Keratinocyte (primary cell): ENCODE measurements around the gene TENM4. TPM values are rescaled to one million over a fixed set of nuclear protein-coding genes. Genes with fewer than 3 reads are reported as not detected.

ENCODE experiments used
- DNase-seq: peaks from one replicate; pipeline ENCODE4 v3.0.0-alpha.2; 2011; ENCODE audit warnings: low read depth, missing footprints, low spot score
- FAIRE-seq: peaks from 2 replicates; lab custom pipeline; 2011; peaks lifted over from hg19 to GRCh38; lab: Jason Lieb, UNC
- H2AFZ ChIP-seq: 2 replicates; pipeline ENCODE4 v1.6.0; 2012; ENCODE audit warnings: low read length, control low read depth, inconsistent platforms; ENCODE audit not compliant: control insufficient read depth
- H3K27ac ChIP-seq: 2 replicates; pipeline ENCODE4 v1.5.1; 2011; ENCODE audit warnings: low read length; ENCODE audit not compliant: control insufficient read depth, insufficient read depth
- H3K27me3 ChIP-seq: 3 replicates; pipeline ENCODE4 v1.6.0; 2011; ENCODE audit warnings: low read length; ENCODE audit not compliant: control insufficient read depth, insufficient read depth; ENCODE audit errors: extremely low read depth
- H3K36me3 ChIP-seq, 2 experiments: 2 replicates in 1 of 2; 3 replicates in 1 of 2; pipeline ENCODE4 v1.5.1; 2011; ENCODE audit warnings: low read length in 2 of 2, mild to moderate bottlenecking in 1 of 2; ENCODE audit not compliant: control insufficient read depth in 2 of 2, insufficient read depth in 2 of 2; ENCODE audit errors: extremely low read depth in 1 of 2
- H3K4me1 ChIP-seq: 3 replicates; pipeline ENCODE4 v1.5.1; 2011; ENCODE audit warnings: low read length; ENCODE audit not compliant: control insufficient read depth, insufficient read depth; ENCODE audit errors: extremely low read depth
- H3K4me2 ChIP-seq: 3 replicates; pipeline ENCODE4 v1.6.0; 2011; ENCODE audit warnings: low read depth, low read length; ENCODE audit not compliant: control insufficient read depth, insufficient read depth; ENCODE audit errors: extremely low read depth
- H3K4me3 ChIP-seq, 3 experiments: fragments of 200-600 bp in 1 of 3; sonication (generic) in 1 of 3; 2 replicates in 2 of 3; 3 replicates in 1 of 3; pipeline ENCODE4 v1.5.1; 2011 to 2016; ENCODE audit warnings: low read length in 3 of 3, mild to moderate bottlenecking in 3 of 3, control low read depth in 2 of 3, inconsistent platforms in 1 of 3, low read depth in 1 of 3, mixed read lengths in 1 of 3, mixed run types in 1 of 3, moderate library complexity in 1 of 3; ENCODE audit not compliant: control insufficient read depth in 2 of 3, insufficient read depth in 2 of 3; ENCODE audit errors: extremely low read depth in 1 of 3
- H3K79me2 ChIP-seq: 2 replicates; pipeline ENCODE4 v1.6.0; 2012; ENCODE audit warnings: low read length; ENCODE audit not compliant: control insufficient read depth, insufficient read depth
- H3K9ac ChIP-seq: 3 replicates; pipeline ENCODE4 v1.6.0; 2011; ENCODE audit warnings: low read length; ENCODE audit not compliant: control insufficient read depth, insufficient read depth; ENCODE audit errors: extremely low read depth
- H3K9me1 ChIP-seq: 3 replicates; pipeline ENCODE4 v1.6.0; 2011; ENCODE audit warnings: low read length; ENCODE audit not compliant: control insufficient read depth, insufficient read depth; ENCODE audit errors: extremely low read depth
- H3K9me3 ChIP-seq: 2 replicates; pipeline ENCODE4 v1.5.1; 2012; ENCODE audit warnings: low read depth, low read length; ENCODE audit not compliant: control insufficient read depth
- H4K20me1 ChIP-seq: 3 replicates; pipeline ENCODE4 v1.6.0; 2011; ENCODE audit warnings: low read length; ENCODE audit not compliant: control insufficient read depth, insufficient read depth; ENCODE audit errors: extremely low read depth
- CTCF ChIP-seq, 3 experiments: IDR thresholded peaks in 1 of 3; conservative IDR thresholded peaks in 1 of 3; optimal IDR thresholded peaks in 1 of 3; 2 replicates in 2 of 3; 3 replicates in 1 of 3; pipeline versions ENCODE3 to v1.5.1; 2011; ENCODE audit warnings: low read length in 3 of 3, mild to moderate bottlenecking in 3 of 3, moderate library complexity in 2 of 3, control low read depth in 1 of 3, inconsistent platforms in 1 of 3; ENCODE audit not compliant: insufficient read depth in 2 of 3; ENCODE audit errors: extremely low read depth in 1 of 3
- EZH2 ChIP-seq: IDR thresholded peaks from one replicate; pipeline ENCODE4 v1.6.1; 2012; ENCODE audit warnings: inconsistent platforms, mild to moderate bottlenecking, low read length, moderate library complexity
- dilution Hi-C: fragments of 300-500 bp; cut with MboI; formaldehyde crosslinking; loops from one replicate; pipeline ENCODE4 v1.7.0; 2020; ENCODE audit warnings: low sequenced_read_pairs; ENCODE audit not compliant: extremely low pct_ligation_motif_present
- polyA plus RNA-seq, 5 experiments: library from polyadenylated mRNA; depleted of rRNA in 3 of 5; stranded (reverse) in 3 of 5; stranded (forward) in 1 of 5; unstranded in 1 of 5; fragments of >200 nt; gene quantifications; 1 replicate in 1 of 5; 2 replicates in 3 of 5; 3 replicates in 1 of 5; pipeline versions ENCODE4 v1.2.1 to v1.2.3, GENCODE V29; 2011 to 2012; ENCODE audit warnings: missing spikeins in 2 of 5, low read depth in 1 of 5, low replicate concordance in 1 of 5

The TENM4 gene
- polyA plus RNA-seq, 1 donor (not counting 4 experiments of a cell fraction or from before 2014, with no cell fraction given), result 3.5 TPM

GRCh38 chr11:78965432-78965831 is 475.4 kb downstream of the TENM4 start:
- FAIRE-seq, result no peak
- no peak overlapping the region for H2AFZ ChIP-seq
- H3K4me2 ChIP-seq, result no peak overlapping the region
- H3K79me2 ChIP-seq, result no peaks in the 10 kb centered on the region
- H3K4me1 ChIP-seq, result peaks cover 24% of the 10 kb centered on the region
- H3K9me3 ChIP-seq, result no peaks in the 10 kb centered on the region
- no peak overlapping the region for H3K9ac ChIP-seq
- no peak for TF ChIP-seq CTCF (optimal IDR thresholded peaks at IDR 0.05 in 1 of 3, IDR thresholded peaks at IDR 0.05 in 1 of 3, conservative IDR thresholded peaks at IDR 0.05 in 1 of 3; ENCODE audit: extremely low read depth in 1 of 3, insufficient read depth in 2 of 3, low read length in 3 of 3)
- TF ChIP-seq EZH2, result no peak
- no peaks in the 10 kb centered on the region for H3K36me3 ChIP-seq
- no peak for DNase-seq
- dilution Hi-C loops, result no loop called here
- no peaks in the 10 kb centered on the region for H4K20me1 ChIP-seq
- no peaks in the 10 kb centered on the region for H3K27me3 ChIP-seq
- H3K4me3 ChIP-seq, result no peak overlapping the region
- H3K9me1 ChIP-seq, result no peaks in the 10 kb centered on the region
- H3K27ac ChIP-seq, result no peak overlapping the region

GRCh38 chr11:78961937-78962701 is 478.7 kb downstream of the TENM4 start:
- Histone ChIP-seq H3K36me3 (peaks cover 0 to 1% of the 10 kb centered on the region in 2 experiments), H3K4me1 (peaks cover 24% of the 10 kb centered on the region), H2AFZ (no peak overlapping the region), H3K27me3 (no peaks in the 10 kb centered on the region), H3K9me1 (no peaks in the 10 kb centered on the region), H3K4me2 (no peak overlapping the region), H3K9me3 (no peaks in the 10 kb centered on the region), H3K4me3 (no peak overlapping the region), H3K79me2 (no peaks in the 10 kb centered on the region), H3K9ac (no peak overlapping the region), H3K27ac (no peak overlapping the region), H4K20me1 (no peaks in the 10 kb centered on the region)
- no peak for TF ChIP-seq EZH2
- TF ChIP-seq CTCF (optimal IDR thresholded peaks at IDR 0.05 in 1 of 3, IDR thresholded peaks at IDR 0.05 in 1 of 3, conservative IDR thresholded peaks at IDR 0.05 in 1 of 3; ENCODE audit: extremely low read depth in 1 of 3, insufficient read depth in 2 of 3, low read length in 3 of 3), result no peak
- dilution Hi-C loops, result no loop called here
- FAIRE-seq (no peak), DNase-seq (no peak)
